NCI-H187 (cell line): ENCODE results near the gene SOX8.
"Not testable (repeated sequence)": the region's sequence is repeated elsewhere in the genome, so short reads cannot be mapped to it uniquely, and the experiment has no call there.

ENCODE experiments used
- DNase-seq, 2 experiments: peaks; one replicate each; lab custom pipeline; 2025; lab: John Stamatoyannopoulos, UW

SOX8 gene

GRCh38 chr16:981695-982144 is at the start of gene SOX8:
Gene SOX8, plus strand, starts transcription at chr16:981770. Its CDS starts 153 bp downstream, at chr16:981923.
- DNase-seq = no peak

GRCh38 chr16:932831-933330 is 48.7 kb upstream of the SOX8 start:
- DNase-seq = no peak

GRCh38 chr16:933581-933980 is 48.0 kb upstream of the SOX8 start:
- no peak for DNase-seq

GRCh38 chr16:934178-934577 is 47.4 kb upstream of the SOX8 start:
- DNase-seq = no peak

GRCh38 chr16:935684-936083 is 45.9 kb upstream of the SOX8 start:
- DNase-seq = no peak

- DNase-seq = no peak
Observed at GRCh38 chr16:937311-937710, 44.3 kb upstream of the SOX8 start.

GRCh38 chr16:937723-938122 is 43.8 kb upstream of the SOX8 start:
- DNase-seq = no peak

- DNase-seq = no peak
Observed at GRCh38 chr16:938136-938535, 43.4 kb upstream of the SOX8 start.

GRCh38 chr16:938752-939151 is 42.8 kb upstream of the SOX8 start:
- DNase-seq = no peak

GRCh38 chr16:939311-939710 is 42.3 kb upstream of the SOX8 start:
- DNase-seq = no peak

- DNase-seq = no peak
Observed at GRCh38 chr16:939941-940340, 41.6 kb upstream of the SOX8 start.

- DNase-seq = no peak
Observed at GRCh38 chr16:942436-943060, 39.0 kb upstream of the SOX8 start.

GRCh38 chr16:943971-944370 is 37.6 kb upstream of the SOX8 start:
- DNase-seq = no peak

- no peak for DNase-seq
Observed at GRCh38 chr16:945271-946047, 36.1 kb upstream of the SOX8 start.

- DNase-seq = no peak
Observed at GRCh38 chr16:946048-946395, 35.5 kb upstream of the SOX8 start.

GRCh38 chr16:947255-947921 is 34.2 kb upstream of the SOX8 start:
- DNase-seq = no peak

GRCh38 chr16:947922-948303 is 33.7 kb upstream of the SOX8 start:
- DNase-seq = not testable (repeated sequence)

GRCh38 chr16:948767-949166 is 32.8 kb upstream of the SOX8 start:
- DNase-seq = not testable (repeated sequence)

GRCh38 chr16:950733-951573 is 30.6 kb upstream of the SOX8 start:
- DNase-seq = not testable (repeated sequence)

- DNase-seq = no peak
Observed at GRCh38 chr16:951660-952301, 29.8 kb upstream of the SOX8 start.

- no peak for DNase-seq
Observed at GRCh38 chr16:952321-952720, 29.2 kb upstream of the SOX8 start.

- not testable (repeated sequence) for DNase-seq
Observed at GRCh38 chr16:953818-954217, 27.8 kb upstream of the SOX8 start.
